Hematopoietic multipotent progenitor cell treated with erythropoietin and hydrocortisone succinate and interleukin-3 and kit ligand, for 17 days (in vitro differentiated cells): ENCODE results near the gene RICTOR.

Source experiments
- DNase-seq: peaks from one replicate; pipeline ENCODE4 v3.0.0-alpha.2; 2015; ENCODE audit warnings: low spot score

Gene RICTOR

DNA sequence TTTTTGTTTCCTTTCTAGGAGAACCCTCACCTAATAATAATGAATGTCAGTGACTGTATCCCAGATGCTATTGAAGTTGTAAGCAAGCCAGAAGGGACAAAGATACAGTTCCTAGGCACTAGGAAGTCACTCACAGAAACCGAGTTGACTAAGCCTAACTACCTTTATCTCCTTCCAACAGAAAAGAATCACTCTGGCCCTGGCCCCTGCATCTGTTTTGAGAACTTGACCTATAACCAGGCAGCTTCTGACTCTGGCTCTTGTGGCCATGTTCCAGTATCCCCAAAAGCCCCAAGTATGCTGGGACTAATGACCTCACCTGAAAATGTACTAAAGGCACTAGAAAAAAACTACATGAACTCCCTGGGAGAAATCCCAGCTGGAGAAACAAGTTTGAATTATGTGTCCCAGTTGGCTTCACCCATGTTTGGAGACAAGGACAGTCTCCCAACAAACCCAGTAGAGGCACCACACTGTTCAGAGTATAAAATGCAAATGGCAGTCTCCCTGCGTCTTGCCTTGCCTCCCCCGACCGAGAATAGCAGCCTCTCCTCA, 141.3 kb downstream of the RICTOR start:
- DNase-seq: no peak

DNA sequence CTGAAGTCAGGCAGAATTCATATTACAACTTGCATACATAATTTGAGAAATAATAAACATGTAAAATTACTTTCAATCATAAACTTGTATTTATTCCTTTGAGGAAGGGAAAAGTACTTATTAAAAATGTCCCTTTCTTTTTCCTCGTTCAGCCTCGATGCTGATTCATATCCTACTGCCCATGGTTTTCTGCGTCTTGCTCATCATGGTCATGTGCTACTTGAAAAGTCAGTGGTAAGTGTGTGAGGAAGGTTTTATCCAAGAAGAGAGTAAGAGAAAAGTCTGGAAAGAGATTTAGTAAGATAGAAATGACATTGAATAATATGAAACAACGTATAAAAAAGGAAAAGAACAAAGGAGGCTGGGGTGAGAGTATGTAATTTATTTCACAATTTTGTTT, 142.5 kb downstream of the RICTOR start:
- no peak for DNase-seq

DNA sequence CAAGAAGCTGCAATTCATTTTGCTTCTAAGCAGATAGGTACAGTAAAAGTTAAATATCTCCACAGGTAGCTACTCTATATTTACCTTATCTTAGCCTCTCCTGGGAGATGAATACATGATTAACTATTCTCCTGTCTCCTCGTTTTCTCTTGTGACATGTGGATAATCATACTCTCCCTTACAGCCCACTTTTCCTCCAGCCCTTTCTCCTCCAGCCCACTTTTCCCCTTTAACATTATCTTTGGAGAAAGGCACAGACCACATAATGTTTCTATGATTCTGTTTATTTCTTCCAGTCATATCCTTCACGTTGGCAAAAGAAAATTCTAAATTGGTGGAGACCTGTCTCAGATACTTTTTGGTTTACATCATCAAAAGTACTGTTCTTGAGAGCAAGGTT, 144.4 kb downstream of the RICTOR start:
- no peak for DNase-seq

DNA sequence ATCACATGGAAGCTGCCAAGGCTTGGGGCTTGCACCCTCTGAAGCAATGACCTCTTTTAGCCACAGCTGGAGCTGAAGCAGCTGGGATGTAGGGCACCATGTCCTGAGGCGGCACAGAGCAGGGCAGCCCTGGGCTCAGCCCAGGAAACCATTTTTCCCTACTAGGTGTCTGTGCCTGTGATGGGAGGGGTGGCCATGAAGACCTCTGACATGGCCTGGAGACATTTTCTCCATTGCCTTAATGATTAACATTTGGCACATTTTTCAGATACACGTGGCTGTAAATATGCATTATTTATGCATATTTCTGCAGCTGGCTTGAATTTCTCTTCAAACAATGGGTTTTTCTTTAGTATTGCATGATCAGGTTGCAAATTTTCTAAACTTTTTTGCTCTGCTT, 146.7 kb downstream of the RICTOR start:
- DNase-seq: no peak

DNA sequence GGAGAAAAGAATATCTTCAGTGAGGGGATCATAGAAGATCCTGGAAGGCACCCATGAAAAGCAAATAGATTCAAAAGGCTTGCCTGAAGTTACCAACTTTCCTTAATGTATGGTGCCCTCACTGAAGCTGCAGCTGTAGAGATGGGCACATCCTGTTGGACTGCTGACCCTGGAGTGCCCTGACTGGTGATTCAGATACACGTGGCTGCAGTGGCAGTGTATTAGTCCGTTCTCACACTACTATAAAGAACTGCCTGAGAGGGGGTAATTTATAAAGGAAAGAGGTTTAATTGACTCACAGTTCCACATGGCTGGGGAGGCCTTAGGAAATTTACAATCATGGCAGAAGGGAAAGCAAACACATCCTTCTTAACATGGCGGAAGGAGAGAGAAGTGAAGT, 148.1 kb downstream of the RICTOR start:
- no peak for DNase-seq

DNA sequence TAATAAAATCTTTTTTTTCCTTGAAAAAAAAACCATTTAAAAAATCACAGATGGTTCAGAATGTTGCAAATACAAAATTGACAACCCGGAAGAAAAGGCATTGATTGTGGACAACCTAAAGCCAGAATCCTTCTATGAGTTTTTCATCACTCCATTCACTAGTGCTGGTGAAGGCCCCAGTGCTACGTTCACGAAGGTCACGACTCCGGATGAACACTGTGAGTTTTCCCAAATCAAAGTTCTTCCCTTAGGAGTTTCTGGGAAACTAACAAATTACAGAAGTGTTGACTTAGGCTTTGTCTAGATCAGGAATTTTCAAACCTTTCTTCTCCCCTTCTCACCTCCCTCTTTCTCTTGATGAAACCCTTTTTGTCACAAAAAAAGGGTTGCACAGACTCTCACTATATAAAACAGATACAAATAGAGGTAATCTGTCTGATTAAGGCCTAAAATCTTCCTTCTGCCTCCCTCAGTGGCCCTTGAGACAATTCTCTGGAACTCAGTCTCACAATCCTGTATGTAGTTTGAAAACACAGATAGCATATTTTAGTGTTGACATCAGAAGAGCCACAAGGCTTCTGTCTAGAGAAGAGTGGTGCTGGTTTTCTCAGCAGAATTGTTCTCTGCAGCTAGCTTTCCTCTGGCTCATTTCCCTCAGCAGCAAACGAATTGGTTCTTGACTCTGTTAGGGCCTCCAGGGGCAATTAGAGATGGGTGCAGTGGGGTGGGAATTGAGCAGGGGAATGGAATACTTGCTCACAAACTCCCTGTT, 148.9 kb downstream of the RICTOR start:
- DNase-seq: no peak

DNA sequence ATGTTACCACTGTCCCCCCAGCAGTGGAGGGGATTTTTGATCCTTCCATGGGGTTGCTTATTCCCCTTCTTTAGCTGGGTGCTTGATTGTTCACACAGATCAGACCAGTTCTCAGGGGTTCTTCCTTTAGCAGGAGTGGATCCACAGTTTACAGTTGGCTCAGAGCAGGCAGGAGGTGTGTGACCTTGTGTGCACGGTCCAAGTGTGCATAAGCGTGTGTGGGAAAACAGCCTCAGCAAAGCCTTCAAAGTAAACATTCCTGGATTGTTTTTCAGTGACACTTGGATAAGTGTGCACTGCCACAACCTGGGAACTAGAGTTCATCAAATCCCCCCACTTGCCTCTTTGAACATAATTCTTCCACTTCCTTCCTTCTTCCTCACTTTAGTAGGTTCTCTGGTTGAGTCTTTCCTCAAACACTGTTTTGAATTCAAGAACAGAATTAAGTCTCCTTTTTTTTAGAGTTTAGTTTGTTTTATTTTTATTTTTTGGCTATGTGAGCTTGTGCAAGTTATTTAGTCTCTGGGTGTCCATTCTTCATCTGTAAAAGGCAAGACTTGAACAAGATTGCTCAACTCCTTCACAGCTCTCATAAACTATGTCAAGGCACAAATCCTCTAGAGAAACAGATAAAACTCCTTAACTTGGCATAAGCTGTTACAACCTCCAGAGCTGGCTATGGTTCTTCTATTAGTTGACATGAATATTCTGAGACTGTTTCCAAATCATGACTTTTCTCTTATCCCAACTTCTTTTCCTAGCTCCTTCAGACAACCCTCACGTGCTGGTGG, 150.3 kb downstream of the RICTOR start:
- DNase-seq: no peak

DNA sequence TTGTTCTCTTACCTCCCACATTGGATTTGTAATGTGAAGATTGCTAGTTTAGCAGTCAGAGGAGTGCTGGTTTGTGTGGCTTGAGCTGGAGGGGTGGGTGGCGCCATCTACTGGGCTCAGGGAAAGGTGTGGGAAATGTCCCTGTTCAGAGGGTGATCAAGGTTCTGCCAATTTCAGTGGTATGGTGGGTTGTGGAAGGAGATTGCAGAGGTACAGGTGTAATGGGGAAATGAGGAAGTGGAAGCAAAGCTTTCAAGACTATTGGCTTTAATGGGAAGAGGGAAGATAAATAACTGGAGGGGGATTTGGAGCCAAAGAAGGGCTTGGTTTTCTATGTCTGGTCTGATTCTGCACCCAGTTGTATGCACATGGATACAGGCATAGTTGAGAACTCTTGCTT, 152.0 kb downstream of the RICTOR start:
- no peak for DNase-seq

DNA sequence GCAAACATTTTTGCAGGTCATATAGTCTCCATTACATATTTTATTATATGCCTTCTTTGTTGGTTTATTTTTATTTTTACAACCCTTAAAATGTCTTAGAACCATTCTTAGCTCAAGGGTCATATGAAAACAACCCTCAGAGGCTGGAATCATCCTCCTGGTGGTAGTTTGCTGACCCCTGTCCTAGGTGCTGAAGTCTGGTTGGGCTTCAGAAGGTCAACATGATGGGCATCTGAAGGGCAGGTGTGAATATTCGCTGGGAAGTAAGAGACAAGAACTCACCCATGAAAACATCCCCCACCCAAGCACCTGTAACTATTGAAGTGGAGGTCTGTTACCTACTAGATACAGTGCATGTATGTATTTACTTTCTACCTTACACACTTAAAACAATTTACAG, 153.0 kb downstream of the RICTOR start:
- DNase-seq: no peak

DNA sequence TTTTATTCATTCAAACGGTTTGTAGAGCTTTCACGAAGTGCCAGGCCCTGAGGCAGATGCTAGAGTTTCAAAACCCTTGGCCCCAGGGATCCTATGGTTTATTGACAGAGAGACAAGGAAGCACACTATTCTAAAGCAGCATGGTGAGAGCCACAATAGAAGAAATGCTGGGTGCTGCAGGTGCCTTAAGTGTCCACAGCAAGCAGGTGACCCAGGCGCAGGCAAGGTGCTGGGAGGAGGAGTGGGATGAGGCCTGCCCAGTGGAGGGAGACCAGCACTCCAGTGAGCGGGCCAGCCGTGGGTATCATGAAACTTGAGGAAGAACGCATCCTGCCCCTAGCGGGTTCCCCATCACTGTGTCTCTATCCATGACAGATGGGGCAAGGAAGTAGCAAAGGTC, 157.4 kb downstream of the RICTOR start:
- DNase-seq: no peak

DNA sequence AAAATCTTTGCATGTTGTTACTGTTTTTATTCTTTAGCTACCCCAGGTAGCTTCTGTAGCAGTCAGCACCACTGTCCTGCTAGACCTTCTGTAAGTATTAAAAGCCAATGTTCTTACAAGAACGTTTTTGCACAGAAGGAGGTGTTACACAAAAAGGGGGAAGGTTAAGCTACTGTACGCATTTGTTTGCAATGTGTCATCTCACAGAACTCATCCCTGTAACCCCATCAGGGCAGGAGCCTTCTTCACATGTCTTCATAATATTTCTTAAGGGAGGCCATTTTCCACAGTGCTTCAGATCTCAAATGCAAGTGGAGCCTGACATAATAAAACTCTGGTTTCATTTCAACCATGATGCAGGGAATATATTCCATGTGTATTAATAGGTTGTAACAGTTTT, 160.5 kb downstream of the RICTOR start:
- no peak for DNase-seq

DNA sequence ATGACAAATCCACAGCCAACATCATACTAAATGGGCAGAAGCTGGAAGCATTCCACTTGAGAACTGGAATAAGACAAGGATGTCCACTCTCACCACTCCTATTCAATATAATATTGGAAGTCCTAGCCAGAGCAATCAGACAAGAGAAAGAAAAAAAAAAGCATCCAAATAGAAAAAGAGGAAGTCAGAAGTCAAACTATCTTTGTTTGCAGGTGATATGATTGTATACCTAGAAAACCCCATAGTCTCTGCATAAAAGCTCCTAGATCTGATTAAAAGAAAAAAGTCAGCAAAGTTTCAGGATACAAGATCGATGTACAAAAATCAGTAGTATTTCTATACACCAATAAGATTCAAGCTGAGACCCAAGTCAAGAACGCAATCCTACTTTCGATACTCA, 162.3 kb downstream of the RICTOR start:
- no peak for DNase-seq

DNA sequence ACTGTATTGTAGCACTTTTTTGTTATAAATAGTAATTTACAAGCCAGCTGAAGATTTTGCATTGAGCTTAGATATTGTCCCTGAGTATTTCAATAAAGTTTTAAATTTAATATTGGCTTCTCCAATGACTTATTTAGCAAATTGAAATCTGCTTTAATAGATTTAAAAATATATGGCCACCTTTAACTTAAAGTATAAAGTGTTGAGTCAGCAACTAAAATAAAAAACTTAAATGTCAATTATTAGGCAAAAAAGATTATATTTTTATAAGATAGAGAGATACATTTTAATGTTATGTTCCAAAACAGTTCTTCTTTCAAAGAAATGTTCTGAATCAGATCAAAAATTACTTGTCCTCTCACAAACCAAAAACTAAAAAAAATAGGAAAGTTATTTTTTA, 167.7 kb downstream of the RICTOR start:
- DNase-seq: no peak

DNA sequence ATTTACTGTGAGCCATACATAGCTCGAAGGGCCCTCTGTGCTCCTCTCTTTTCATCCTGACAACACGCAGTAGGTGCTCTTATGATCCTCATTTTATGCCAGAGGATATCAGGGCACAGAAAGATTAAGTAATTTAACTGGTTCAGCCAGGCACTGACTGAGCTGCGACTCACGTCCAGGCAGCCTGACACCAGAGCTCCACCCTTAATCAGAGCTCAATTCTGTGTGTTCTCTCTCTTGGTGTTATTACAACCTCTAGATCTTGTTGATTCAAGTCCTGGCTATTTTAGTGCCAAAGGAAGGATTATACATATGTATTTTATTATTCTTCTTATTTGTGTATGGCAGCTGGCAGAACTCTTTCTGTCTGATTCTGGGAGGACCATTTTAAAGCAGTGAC, 168.7 kb downstream of the RICTOR start:
- no peak for DNase-seq

DNA sequence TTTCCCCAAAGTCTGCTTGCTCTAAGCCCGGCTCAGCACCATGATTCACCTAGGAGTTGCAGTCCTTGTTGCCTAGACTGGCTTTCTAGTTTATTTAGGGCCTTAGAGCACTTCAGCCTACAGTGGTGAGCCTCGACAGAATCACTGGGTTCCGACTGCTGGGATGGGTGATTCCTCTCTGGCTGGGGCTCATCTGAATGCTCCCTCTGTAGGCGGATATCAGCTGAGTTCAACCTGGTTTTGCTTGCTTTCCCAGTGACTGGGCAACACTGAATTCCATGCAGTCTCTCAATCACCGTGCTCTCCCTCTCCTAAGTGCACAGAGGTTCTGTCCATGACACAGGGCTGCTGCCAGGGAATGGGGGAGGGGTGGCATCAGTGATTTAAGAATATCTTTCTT, 174.3 kb downstream of the RICTOR start:
- no peak for DNase-seq

DNA sequence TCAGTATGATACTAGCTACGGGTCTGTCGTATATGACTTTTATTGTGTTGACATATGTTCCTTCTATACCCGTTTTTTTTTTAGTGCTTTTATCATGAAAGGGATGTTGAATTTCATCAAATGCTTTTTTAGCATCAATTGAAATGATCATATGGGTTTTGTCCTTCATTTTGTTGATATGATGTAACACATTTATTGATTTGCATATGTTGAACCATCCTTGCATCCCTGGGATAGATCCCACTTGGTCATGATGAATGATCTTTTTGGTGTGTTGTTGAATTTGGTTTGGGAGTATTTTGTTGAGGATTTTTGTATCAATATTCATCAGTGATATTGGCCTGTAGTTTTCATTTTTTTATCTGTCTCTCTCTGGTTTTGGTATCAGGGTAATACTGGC, 177.4 kb downstream of the RICTOR start:
- no peak for DNase-seq

DNA sequence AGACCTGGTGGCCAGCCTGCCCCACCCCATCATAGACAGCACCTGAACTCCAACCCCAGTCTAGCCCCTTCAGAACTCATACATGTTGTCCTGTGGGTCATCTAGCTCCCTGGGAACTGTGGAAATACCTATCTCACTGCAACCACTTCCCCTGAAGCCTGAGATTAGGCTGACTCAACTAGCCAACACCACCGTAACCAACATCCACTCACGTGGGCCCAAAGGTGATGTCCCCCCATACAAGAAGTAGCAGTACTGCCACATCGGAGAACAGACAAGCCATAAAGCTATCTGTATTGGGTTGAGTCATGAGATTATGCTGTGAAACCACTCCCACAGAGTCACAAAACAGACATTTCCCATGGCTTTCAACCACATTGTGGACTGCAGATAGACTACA, 181.8 kb downstream of the RICTOR start:
- DNase-seq: no peak

DNA sequence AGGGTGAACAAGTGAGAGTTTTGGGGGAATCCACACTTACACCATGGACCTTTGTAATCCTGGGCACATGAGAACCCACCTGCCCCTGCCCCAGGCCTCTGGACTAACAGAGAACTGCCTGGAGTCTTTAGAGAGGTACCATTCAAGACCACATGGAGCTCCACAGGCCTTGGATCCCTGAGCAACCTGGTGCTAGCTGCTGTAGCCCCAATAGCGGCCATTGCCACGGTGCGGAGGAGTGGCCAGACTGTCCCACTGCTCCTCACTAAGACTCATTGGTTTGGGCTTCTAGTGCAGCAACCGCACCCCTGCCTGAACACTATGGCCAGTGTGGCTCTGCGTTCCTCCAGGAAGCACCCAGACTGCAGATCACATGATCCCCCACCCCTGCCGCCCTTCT, 182.6 kb downstream of the RICTOR start:
- no peak for DNase-seq

DNA sequence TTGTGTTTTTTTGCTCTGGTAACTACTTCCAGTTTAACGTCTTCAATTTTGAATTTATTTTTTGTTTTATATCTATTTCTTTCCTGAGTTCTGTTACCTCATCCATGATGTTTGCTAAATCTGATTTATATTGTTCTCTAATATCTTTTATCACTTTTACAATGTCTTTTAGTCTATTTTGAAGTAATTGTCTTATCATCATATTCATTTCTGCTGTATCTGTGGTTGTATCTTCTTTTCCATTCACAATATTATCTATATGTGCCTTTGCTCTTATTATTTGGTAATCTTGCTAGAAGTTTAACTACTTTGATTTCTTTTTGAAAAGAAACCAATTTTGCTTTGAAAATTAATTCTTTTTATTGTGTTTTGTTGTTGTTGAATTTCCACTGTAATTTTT, 184.8 kb downstream of the RICTOR start:
- DNase-seq: no peak

DNA sequence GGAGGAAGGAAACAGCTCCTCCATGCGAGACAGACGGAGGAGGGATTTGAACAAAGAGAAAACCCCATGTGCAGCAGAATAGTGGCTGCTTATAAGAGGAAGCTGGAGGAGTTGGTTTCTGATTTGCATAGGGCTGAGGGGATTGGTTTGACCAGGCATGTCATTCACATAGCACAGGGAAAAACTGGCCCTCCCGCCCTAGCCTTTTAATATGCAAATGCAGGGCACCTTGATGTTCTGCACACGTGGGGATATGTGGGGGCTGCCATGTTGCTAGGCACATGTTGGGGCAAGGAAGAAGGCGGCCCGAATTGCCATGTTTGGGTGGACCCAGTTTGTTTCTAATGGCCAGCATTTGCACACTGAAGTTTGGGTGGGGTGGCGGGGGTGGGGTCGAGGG, 186.2 kb downstream of the RICTOR start:
- DNase-seq: no peak
